ENCODE results near the gene SPEM2.

The SPEM2 gene

GRCh38 chr17:7475764-7476422 is 50.5 kb downstream of the SPEM2 start:
- DNase-seq: peak; percentile 72

GRCh38 chr17:7476494-7476893 is 51.1 kb downstream of the SPEM2 start:
- DNase-seq: no peak

GRCh38 chr17:7476951-7477350 is 51.5 kb downstream of the SPEM2 start:
- no peak for DNase-seq
